Measurements from ENCODE around the gene TRANK1.

DNA sequence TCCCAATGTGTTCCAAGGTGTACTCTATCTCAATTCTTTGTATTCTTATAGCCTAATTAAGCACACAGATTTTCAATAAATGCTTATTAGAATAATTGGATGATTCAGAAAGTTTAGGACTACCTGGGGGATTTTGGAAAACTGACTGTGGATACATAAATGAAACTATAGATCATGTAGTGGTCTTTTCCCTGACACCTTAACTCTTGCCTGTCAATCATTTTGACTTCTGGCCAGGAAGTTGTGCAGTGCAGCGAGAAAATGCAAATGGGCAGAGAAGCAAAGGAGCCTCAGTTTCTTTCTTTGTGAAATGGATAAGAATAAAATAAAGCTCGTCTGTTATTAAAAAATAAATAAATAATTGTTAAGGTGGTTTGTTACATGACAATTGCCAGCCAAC, 133.1 kb downstream of the TRANK1 start:
- TF ChIP-seq, protein P1, sequence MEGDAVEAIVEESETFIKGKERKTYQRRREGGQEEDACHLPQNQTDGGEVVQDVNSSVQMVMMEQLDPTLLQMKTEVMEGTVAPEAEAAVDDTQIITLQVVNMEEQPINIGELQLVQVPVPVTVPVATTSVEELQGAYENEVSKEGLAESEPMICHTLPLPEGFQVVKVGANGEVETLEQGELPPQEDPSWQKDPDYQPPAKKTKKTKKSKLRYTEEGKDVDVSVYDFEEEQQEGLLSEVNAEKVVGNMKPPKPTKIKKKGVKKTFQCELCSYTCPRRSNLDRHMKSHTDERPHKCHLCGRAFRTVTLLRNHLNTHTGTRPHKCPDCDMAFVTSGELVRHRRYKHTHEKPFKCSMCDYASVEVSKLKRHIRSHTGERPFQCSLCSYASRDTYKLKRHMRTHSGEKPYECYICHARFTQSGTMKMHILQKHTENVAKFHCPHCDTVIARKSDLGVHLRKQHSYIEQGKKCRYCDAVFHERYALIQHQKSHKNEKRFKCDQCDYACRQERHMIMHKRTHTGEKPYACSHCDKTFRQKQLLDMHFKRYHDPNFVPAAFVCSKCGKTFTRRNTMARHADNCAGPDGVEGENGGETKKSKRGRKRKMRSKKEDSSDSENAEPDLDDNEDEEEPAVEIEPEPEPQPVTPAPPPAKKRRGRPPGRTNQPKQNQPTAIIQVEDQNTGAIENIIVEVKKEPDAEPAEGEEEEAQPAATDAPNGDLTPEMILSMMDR (conservative IDR thresholded peaks at IDR 0.05; ENCODE audit: low read depth, low read length): no peak
- no peak for TF ChIP-seq EZH2 (IDR thresholded peaks at IDR 0.05; ENCODE audit: borderline replicate concordance, low read depth, low read length, poor library complexity, severe bottlenecking)
